ENCODE data around the gene ARL8A. TPM values are rescaled to one million over a fixed set of nuclear protein-coding genes. Genes with fewer than 3 reads are reported as not detected.
"Not testable (repeated sequence)": the region's sequence is repeated elsewhere in the genome, so short reads cannot be mapped to it uniquely, and the experiment has no call there.

The ARL8A gene
- total RNA-seq (10 to 100 TPM; 66.3 to 87.7 TPM), polyA plus RNA-seq (10 to 100 TPM; 21.8 to 32.2 TPM)
- long read RNA-seq, donor 1, partial matches to known transcripts: 0 of 4 reads
- long read RNA-seq, donor 1, other reads (novel, unspliced or antisense): 1 of 4 reads
- long read RNA-seq, donor 2, transcript ARL8A-201 (7 exons, 1,793 nt): major isoform, 17 of 26 reads
- long read RNA-seq, donor 2, partial matches to known transcripts: 0 of 26 reads
- long read RNA-seq, donor 2, other reads (novel, unspliced or antisense): 9 of 26 reads

- H3K27ac ChIP-seq (ENCODE audit: low read depth in 1 of 2, low read length in 2 of 2): peak within 1 kb of the TSS; percentile 38 to 84
- ATAC-seq (ENCODE audit: low FRiP score): peak; percentile 84
- peak within 1 kb of the TSS; percentile 93 to 100 for H3K4me3 ChIP-seq (ENCODE audit: low read length in 2 of 2)
- no peaks in the 10 kb centered on the region for H3K9me3 ChIP-seq (ENCODE audit: control insufficient read depth, low read length)
- no peaks in the 10 kb centered on the region for H3K27me3 ChIP-seq (ENCODE audit: control insufficient read depth in 1 of 2, insufficient read depth in 2 of 2, low read length in 1 of 2)
- intact Hi-C loops (cut with DNase I): no loop called here
- DNase-seq: peak; percentile 84 to 92
- H3K4me1 ChIP-seq (ENCODE audit: control insufficient read depth in 1 of 2, insufficient read depth in 2 of 2, low read length in 2 of 2): no peaks in the 10 kb centered on the region
- 0% methylated on average over 28 to 82 of the region's 82 CpGs for WGBS, 2 donors
- H3K36me3 ChIP-seq (ENCODE audit: control insufficient read depth in 1 of 2, insufficient read depth in 2 of 2, low read length in 1 of 2): no peaks in the 10 kb centered on the region
Measured at GRCh38 chr1:202144402-202145067, at the start of gene ARL8A. ARL8A (minus strand) TSS chr1:202144737; CDS start chr1:202144572, 165 bp downstream.

- intact Hi-C loops (cut with DNase I): no loop called here
- WGBS, 2 donors: 4 to 8% methylated on average over 9 to 11 of the region's 11 CpGs
- Histone ChIP-seq H3K4me3 (ENCODE audit: low read length in 2 of 2) (peak overlapping the region; percentile 64 to 89), H3K9me3 (ENCODE audit: control insufficient read depth, low read length) (no peaks in the 10 kb centered on the region), H3K27ac (ENCODE audit: low read depth in 1 of 2, low read length in 2 of 2) (peak overlapping the region; percentile 61 to 65), H3K4me1 (ENCODE audit: control insufficient read depth in 1 of 2, insufficient read depth in 2 of 2, low read length in 2 of 2) (no peaks in the 10 kb centered on the region), H3K36me3 (ENCODE audit: control insufficient read depth in 1 of 2, insufficient read depth in 2 of 2, low read length in 1 of 2) (no peaks in the 10 kb centered on the region), H3K27me3 (ENCODE audit: control insufficient read depth in 1 of 2, insufficient read depth in 2 of 2, low read length in 1 of 2) (no peaks in the 10 kb centered on the region)
- ATAC-seq (ENCODE audit: low FRiP score) (no peak), DNase-seq (no peak)
Measured at GRCh38 chr1:202194328-202194648, 49.8 kb upstream of the ARL8A start.

GRCh38 chr1:202193614-202194327 lies 49.2 kb upstream of the ARL8A start, which contains the start of gene LGR6:
LGR6 (plus strand) TSS chr1:202193799; CDS start chr1:202193990, 191 bp downstream.
- peak within 1 kb of the TSS; percentile 64 to 89 for H3K4me3 ChIP-seq (ENCODE audit: low read length in 2 of 2)
- no peaks in the 10 kb centered on the region for H3K36me3 ChIP-seq (ENCODE audit: control insufficient read depth in 1 of 2, insufficient read depth in 2 of 2, low read length in 1 of 2)
- intact Hi-C loops (cut with DNase I): loop anchor here (1.0 to 2.0 kb wide), 3 partner anchors 14 to 121 kb away; no protein-coding TSS in a partner anchor
- peak within 1 kb of the TSS; percentile 61 to 84 for H3K27ac ChIP-seq (ENCODE audit: low read depth in 1 of 2, low read length in 2 of 2)
- H3K4me1 ChIP-seq (ENCODE audit: control insufficient read depth in 1 of 2, insufficient read depth in 2 of 2, low read length in 2 of 2): no peaks in the 10 kb centered on the region
- 0 to 1% methylated on average over 47 to 61 of the region's 61 CpGs for WGBS, 2 donors
- no peaks in the 10 kb centered on the region for H3K27me3 ChIP-seq (ENCODE audit: control insufficient read depth in 1 of 2, insufficient read depth in 2 of 2, low read length in 1 of 2)
- DNase-seq: no peak
- no peaks in the 10 kb centered on the region for H3K9me3 ChIP-seq (ENCODE audit: control insufficient read depth, low read length)
- peak; percentile 19 for ATAC-seq (ENCODE audit: low FRiP score)

- no peaks in the 10 kb centered on the region for H3K9me3 ChIP-seq (ENCODE audit: control insufficient read depth, low read length)
- peak overlapping the region; percentile 64 to 89 for H3K4me3 ChIP-seq (ENCODE audit: low read length in 2 of 2)
- 11 to 14% methylated on average over 18 of the region's 18 CpGs for WGBS, 2 donors
- H3K36me3 ChIP-seq (ENCODE audit: control insufficient read depth in 1 of 2, insufficient read depth in 2 of 2, low read length in 1 of 2): no peaks in the 10 kb centered on the region
- H3K4me1 ChIP-seq (ENCODE audit: control insufficient read depth in 1 of 2, insufficient read depth in 2 of 2, low read length in 2 of 2): no peaks in the 10 kb centered on the region
- intact Hi-C loops (cut with DNase I): loop anchor here (1.0 to 2.0 kb wide), 3 partner anchors 14 to 122 kb away; no protein-coding TSS in a partner anchor
- H3K27me3 ChIP-seq (ENCODE audit: control insufficient read depth in 1 of 2, insufficient read depth in 2 of 2, low read length in 1 of 2): no peaks in the 10 kb centered on the region
- ATAC-seq (ENCODE audit: low FRiP score) (peak; percentile 79), DNase-seq (peak; percentile 67 to 90)
- H3K27ac ChIP-seq (ENCODE audit: low read depth in 1 of 2, low read length in 2 of 2): peak overlapping the region in 1 of 2 donors; percentile 84
Measured at GRCh38 chr1:202192770-202193613, 48.5 kb upstream of the ARL8A start.

- DNase-seq; H3K27ac ChIP-seq (ENCODE audit: low read depth in 1 of 2, low read length in 2 of 2); H3K9me3 ChIP-seq (ENCODE audit: control insufficient read depth, low read length); H3K36me3 ChIP-seq (ENCODE audit: control insufficient read depth in 1 of 2, insufficient read depth in 2 of 2, low read length in 1 of 2); ATAC-seq (ENCODE audit: low FRiP score); intact Hi-C loops (cut with DNase I); H3K27me3 ChIP-seq (ENCODE audit: control insufficient read depth in 1 of 2, insufficient read depth in 2 of 2, low read length in 1 of 2); H3K4me3 ChIP-seq (ENCODE audit: low read length in 2 of 2); H3K4me1 ChIP-seq (ENCODE audit: control insufficient read depth in 1 of 2, insufficient read depth in 2 of 2, low read length in 2 of 2): not testable (repeated sequence)
- WGBS, 2 donors: 87 to 90% methylated on average over 6 to 24 of the region's 33 CpGs
Measured at GRCh38 chr1:202191391-202191790, 46.9 kb upstream of the ARL8A start.

- H3K4me3 ChIP-seq (ENCODE audit: low read length in 2 of 2): no peak overlapping the region
- no peaks in the 10 kb centered on the region for H3K36me3 ChIP-seq (ENCODE audit: control insufficient read depth in 1 of 2, insufficient read depth in 2 of 2, low read length in 1 of 2)
- ATAC-seq (ENCODE audit: low FRiP score) (no peak), DNase-seq (no peak)
- H3K9me3 ChIP-seq (ENCODE audit: control insufficient read depth, low read length): no peaks in the 10 kb centered on the region
- WGBS, 2 donors: 89 to 90% methylated on average over 7 of the region's 7 CpGs
- H3K4me1 ChIP-seq (ENCODE audit: control insufficient read depth in 1 of 2, insufficient read depth in 2 of 2, low read length in 2 of 2): no peaks in the 10 kb centered on the region
- H3K27me3 ChIP-seq (ENCODE audit: control insufficient read depth in 1 of 2, insufficient read depth in 2 of 2, low read length in 1 of 2): no peaks in the 10 kb centered on the region
- intact Hi-C loops (cut with DNase I): loop anchor here (5.0 kb wide), 1 partner anchor 527 kb away; no protein-coding TSS in a partner anchor
- H3K27ac ChIP-seq (ENCODE audit: low read depth in 1 of 2, low read length in 2 of 2): no peak overlapping the region
Measured at GRCh38 chr1:202189918-202190715, 45.6 kb upstream of the ARL8A start.

GRCh38 chr1:202189001-202189790 lies 44.7 kb upstream of the ARL8A start:
- DNase-seq (peak; percentile 84 to 95), ATAC-seq (ENCODE audit: low FRiP score) (peak; percentile 72)
- H3K9me3 ChIP-seq (ENCODE audit: control insufficient read depth, low read length): no peaks in the 10 kb centered on the region
- no peaks in the 10 kb centered on the region for H3K36me3 ChIP-seq (ENCODE audit: control insufficient read depth in 1 of 2, insufficient read depth in 2 of 2, low read length in 1 of 2)
- no peaks in the 10 kb centered on the region for H3K4me1 ChIP-seq (ENCODE audit: control insufficient read depth in 1 of 2, insufficient read depth in 2 of 2, low read length in 2 of 2)
- no peak overlapping the region for H3K27ac ChIP-seq (ENCODE audit: low read depth in 1 of 2, low read length in 2 of 2)
- H3K4me3 ChIP-seq (ENCODE audit: low read length in 2 of 2): no peak overlapping the region
- intact Hi-C loops (cut with DNase I): loop anchor here (5.0 kb wide), 1 partner anchor 528 kb away; no protein-coding TSS in a partner anchor
- no peaks in the 10 kb centered on the region for H3K27me3 ChIP-seq (ENCODE audit: control insufficient read depth in 1 of 2, insufficient read depth in 2 of 2, low read length in 1 of 2)
- WGBS, 2 donors: 56 to 58% methylated on average over 20 of the region's 20 CpGs
